ENCODE measurements around the gene HDAC8. TPM values are rescaled to one million over a fixed set of nuclear protein-coding genes. Genes with fewer than 3 reads are reported as not detected.

HDAC8 gene
- total RNA-seq, result 10 to 100 TPM; 28.7 to 33.9 (median 30.0) TPM

- TF ChIP-seq POLR2A (IDR thresholded peaks at IDR 0.05) (no peak), CTCF (IDR thresholded peaks at IDR 0.05) (peak in 1 of 5 experiments; percentile 12), EP300 (IDR thresholded peaks at IDR 0.05) (peak in 1 of 2 donors; percentile 59)
- WGBS, 2 donors, result 1 to 40% methylated on average over 35 to 36 of the region's 36 CpGs
These were observed at the start of gene HDAC8 for GRCh38 chrX:72572248-72573157. Gene HDAC8, minus strand, starts transcription at chrX:72572843. Its CDS starts 82 bp downstream, at chrX:72572761.

DNA sequence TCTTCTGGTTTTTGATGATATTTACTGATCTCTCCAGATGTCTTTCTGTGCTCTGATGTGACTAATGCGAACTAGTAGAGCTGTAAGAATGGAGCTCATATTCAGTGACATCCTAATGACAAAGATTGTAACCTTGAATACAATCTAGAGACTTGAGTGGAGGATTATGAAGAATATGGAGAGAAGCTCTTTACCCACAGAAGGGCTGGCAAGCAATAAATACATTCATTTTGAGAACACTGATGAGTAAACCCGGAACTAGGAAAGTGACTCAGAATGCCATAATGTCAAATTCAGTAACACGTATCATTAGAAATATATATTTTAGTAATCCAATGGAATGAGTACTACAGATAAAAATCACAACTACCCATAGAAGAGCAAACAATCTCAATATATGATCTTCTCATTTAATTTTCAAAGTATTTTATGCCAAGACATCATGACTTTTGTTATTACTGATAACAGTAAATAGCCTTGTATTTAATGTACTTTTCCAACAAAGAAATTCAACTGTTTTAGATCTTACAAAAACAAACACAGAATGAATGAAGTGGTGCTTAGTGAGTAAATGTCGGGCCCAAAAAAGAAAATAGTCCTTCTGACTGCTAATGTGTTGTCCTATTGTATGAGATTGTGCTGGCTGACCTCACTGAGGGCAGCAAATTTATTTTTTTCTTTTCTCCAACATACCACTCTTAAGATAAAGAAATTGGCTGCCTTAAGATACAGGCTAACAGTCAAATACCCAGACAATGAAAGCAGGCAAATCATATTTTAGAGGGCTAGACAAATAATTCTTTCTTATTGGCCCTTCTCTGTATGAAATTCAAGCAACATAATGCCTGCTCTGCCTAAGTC is 49.2 kb upstream of the HDAC8 start:
- TF ChIP-seq CTCF (IDR thresholded peaks at IDR 0.05), result no peak
- no peak for TF ChIP-seq POLR2A (IDR thresholded peaks at IDR 0.05)
- TF ChIP-seq EP300 (IDR thresholded peaks at IDR 0.05), result no peak
- DNase-seq (ENCODE audit: low spot score in 2 of 2), result no peak
- H3K4me3 ChIP-seq, result no peak overlapping the region
- H3K27ac ChIP-seq, result peak overlapping the region in 1 of 4 donors; percentile 53
- H3K9me3 ChIP-seq, result no peaks in the 10 kb centered on the region
- 44 to 55% methylated on average over 4 of the region's 4 CpGs for WGBS, 2 donors
- no peaks in the 10 kb centered on the region for H3K4me1 ChIP-seq
- no peaks in the 10 kb centered on the region for H3K27me3 ChIP-seq
- no peaks in the 10 kb centered on the region for H3K36me3 ChIP-seq

More at GRCh38 chrX:72572248-72573157, at the start of gene HDAC8:
- Histone ChIP-seq H3K27ac (peak within 1 kb of the TSS; percentile 41 to 87 (median 77)), H3K4me1 (peaks cover 0 to 5% (median 0%) of the 10 kb centered on the region in 4 donors), H3K9me3 (no peaks in the 10 kb centered on the region), H3K4me3 (peak within 1 kb of the TSS; percentile 34 to 63 (median 57)), H3K27me3 (peaks cover 0 to 8% of the 10 kb centered on the region in 2 donors), H3K36me3 (peaks cover 0 to 9% (median 0%) of the 10 kb centered on the region in 3 donors)
- peak; percentile 29 to 52 for DNase-seq (ENCODE audit: low spot score in 2 of 2)

- Histone ChIP-seq H3K4me3 (no peak overlapping the region), H3K27ac (peak overlapping the region in 2 of 4 donors; percentile 15), H3K9me3 (no peaks in the 10 kb centered on the region), H3K27me3 (no peaks in the 10 kb centered on the region), H3K36me3 (no peaks in the 10 kb centered on the region), H3K4me1 (no peaks in the 10 kb centered on the region)
- WGBS, 2 donors, result 35 to 71% methylated on average over 1 of the region's 1 CpG
- no peak for TF ChIP-seq CTCF (IDR thresholded peaks at IDR 0.05)
- TF ChIP-seq EP300 (IDR thresholded peaks at IDR 0.05), result no peak
- no peak for TF ChIP-seq POLR2A (IDR thresholded peaks at IDR 0.05)
- DNase-seq (ENCODE audit: low spot score in 2 of 2), result no peak
These were observed 48.5 kb upstream of the HDAC8 start for GRCh38 chrX:72621163-72621562.

DNA sequence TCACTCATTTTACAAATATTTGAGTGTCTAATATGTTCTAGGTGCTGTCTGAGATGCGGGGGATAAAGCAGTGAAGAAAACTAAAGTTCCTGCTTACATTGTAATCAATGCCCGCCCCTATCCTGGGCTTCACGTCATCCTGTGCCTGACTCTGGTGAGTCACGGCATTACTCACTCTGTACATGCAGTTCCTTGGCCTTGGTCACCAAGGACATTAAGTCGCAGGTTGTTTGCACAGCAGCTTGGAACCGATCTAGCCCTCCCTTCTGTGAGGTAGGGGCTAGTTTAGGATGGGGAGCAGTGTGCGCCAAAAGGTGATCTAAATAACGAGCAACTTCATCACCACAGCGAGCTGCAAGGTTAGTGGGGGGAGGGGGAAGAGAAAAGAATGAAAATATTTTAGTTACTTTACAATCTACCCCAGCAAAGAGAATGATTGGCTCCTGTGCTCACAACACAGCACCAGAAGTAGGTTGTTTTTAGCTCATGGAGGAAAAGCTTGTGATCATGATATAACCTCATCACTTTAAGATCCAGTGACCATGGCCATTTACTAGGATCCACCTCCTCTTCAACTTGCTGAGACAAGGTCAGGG is 48.0 kb upstream of the HDAC8 start:
- peak in 1 of 2 donors; percentile 4 for DNase-seq (ENCODE audit: low spot score in 2 of 2)
- WGBS, 2 donors, result 72 to 75% methylated on average over 9 of the region's 9 CpGs
- Histone ChIP-seq H3K4me3 (no peak overlapping the region), H3K27me3 (no peaks in the 10 kb centered on the region), H3K9me3 (no peaks in the 10 kb centered on the region), H3K36me3 (no peaks in the 10 kb centered on the region), H3K4me1 (no peaks in the 10 kb centered on the region), H3K27ac (peak overlapping the region in 2 of 4 donors; percentile 15)
- TF ChIP-seq CTCF (IDR thresholded peaks at IDR 0.05) (no peak), EP300 (IDR thresholded peaks at IDR 0.05) (peak in 1 of 2 donors; percentile 28)

Measured in tibial nerve (tissue), 4 donors.